Mammary epithelial cell (primary cell): ENCODE measurements around the gene HSPA12A.

Experiments used
- EZH2 ChIP-seq: IDR thresholded peaks from 2 replicates; pipeline ENCODE4 v1.6.1; 2012; ENCODE audit warnings: low read length, inconsistent platforms, borderline replicate concordance
- TF ChIP-seq, protein P1 (sequence below), 2 donors: IDR thresholded peaks in 1 of 2; conservative IDR thresholded peaks in 1 of 2; 2 replicates each; pipeline ENCODE4 v1.5.1; 2011 to 2012; ENCODE audit warnings: inconsistent platforms in 2 of 2, low read length in 2 of 2, mild to moderate bottlenecking in 2 of 2, control low read depth in 1 of 2, low read depth in 1 of 2; ENCODE audit not compliant: insufficient read depth in 1 of 2; ENCODE audit errors: extremely low read depth in 1 of 2

DNA sequence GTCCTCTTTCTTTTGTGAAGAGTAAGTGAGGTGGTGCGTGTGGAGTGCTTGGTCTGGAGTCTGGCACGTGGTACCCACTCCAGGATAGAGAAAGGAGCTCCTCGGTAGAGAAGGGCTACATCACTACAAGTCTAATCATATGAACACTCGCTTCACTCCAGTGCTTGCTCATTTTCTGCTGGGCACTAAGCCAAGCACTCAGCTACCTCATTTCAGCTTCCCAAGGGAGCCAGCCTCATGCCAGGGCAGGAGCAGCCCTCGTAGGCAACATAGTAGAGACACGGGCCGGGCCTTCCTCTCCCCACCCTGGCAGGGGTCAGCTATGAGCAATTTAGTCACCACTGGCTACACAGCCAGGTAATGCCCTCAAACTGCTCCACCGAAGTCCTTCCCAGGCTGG, 11.4 kb upstream of the HSPA12A start:
- TF ChIP-seq, protein P1, sequence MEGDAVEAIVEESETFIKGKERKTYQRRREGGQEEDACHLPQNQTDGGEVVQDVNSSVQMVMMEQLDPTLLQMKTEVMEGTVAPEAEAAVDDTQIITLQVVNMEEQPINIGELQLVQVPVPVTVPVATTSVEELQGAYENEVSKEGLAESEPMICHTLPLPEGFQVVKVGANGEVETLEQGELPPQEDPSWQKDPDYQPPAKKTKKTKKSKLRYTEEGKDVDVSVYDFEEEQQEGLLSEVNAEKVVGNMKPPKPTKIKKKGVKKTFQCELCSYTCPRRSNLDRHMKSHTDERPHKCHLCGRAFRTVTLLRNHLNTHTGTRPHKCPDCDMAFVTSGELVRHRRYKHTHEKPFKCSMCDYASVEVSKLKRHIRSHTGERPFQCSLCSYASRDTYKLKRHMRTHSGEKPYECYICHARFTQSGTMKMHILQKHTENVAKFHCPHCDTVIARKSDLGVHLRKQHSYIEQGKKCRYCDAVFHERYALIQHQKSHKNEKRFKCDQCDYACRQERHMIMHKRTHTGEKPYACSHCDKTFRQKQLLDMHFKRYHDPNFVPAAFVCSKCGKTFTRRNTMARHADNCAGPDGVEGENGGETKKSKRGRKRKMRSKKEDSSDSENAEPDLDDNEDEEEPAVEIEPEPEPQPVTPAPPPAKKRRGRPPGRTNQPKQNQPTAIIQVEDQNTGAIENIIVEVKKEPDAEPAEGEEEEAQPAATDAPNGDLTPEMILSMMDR (conservative IDR thresholded peaks at IDR 0.05 in 1 of 2, IDR thresholded peaks at IDR 0.05 in 1 of 2; ENCODE audit: extremely low read depth in 1 of 2, insufficient read depth in 1 of 2, low read depth in 1 of 2, low read length in 2 of 2) = no peak
- no peak for TF ChIP-seq EZH2
